Keratinocyte (primary cell): Measurements from ENCODE around the gene TRMT1. TPM values are rescaled to one million over a fixed set of nuclear protein-coding genes. Genes with fewer than 3 reads are reported as not detected.

ENCODE experiments used
- DNase-seq: peaks from one replicate; pipeline ENCODE4 v3.0.0-alpha.2; 2011; ENCODE audit warnings: low read depth, missing footprints, low spot score
- FAIRE-seq: peaks from 2 replicates; lab custom pipeline; 2011; peaks lifted over from hg19 to GRCh38; lab: Jason Lieb, UNC
- H2AFZ ChIP-seq: 2 replicates; pipeline ENCODE4 v1.6.0; 2012; ENCODE audit warnings: low read length, control low read depth, inconsistent platforms; ENCODE audit not compliant: control insufficient read depth
- H3K27ac ChIP-seq: 2 replicates; pipeline ENCODE4 v1.5.1; 2011; ENCODE audit warnings: low read length; ENCODE audit not compliant: control insufficient read depth, insufficient read depth
- H3K27me3 ChIP-seq: 3 replicates; pipeline ENCODE4 v1.6.0; 2011; ENCODE audit warnings: low read length; ENCODE audit not compliant: control insufficient read depth, insufficient read depth; ENCODE audit errors: extremely low read depth
- H3K36me3 ChIP-seq, 2 experiments: 2 replicates in 1 of 2; 3 replicates in 1 of 2; pipeline ENCODE4 v1.5.1; 2011; ENCODE audit warnings: low read length in 2 of 2, mild to moderate bottlenecking in 1 of 2; ENCODE audit not compliant: control insufficient read depth in 2 of 2, insufficient read depth in 2 of 2; ENCODE audit errors: extremely low read depth in 1 of 2
- H3K4me1 ChIP-seq: 3 replicates; pipeline ENCODE4 v1.5.1; 2011; ENCODE audit warnings: low read length; ENCODE audit not compliant: control insufficient read depth, insufficient read depth; ENCODE audit errors: extremely low read depth
- H3K4me2 ChIP-seq: 3 replicates; pipeline ENCODE4 v1.6.0; 2011; ENCODE audit warnings: low read depth, low read length; ENCODE audit not compliant: control insufficient read depth, insufficient read depth; ENCODE audit errors: extremely low read depth
- H3K4me3 ChIP-seq, 3 experiments: fragments of 200-600 bp in 1 of 3; sonication (generic) in 1 of 3; 2 replicates in 2 of 3; 3 replicates in 1 of 3; pipeline ENCODE4 v1.5.1; 2011 to 2016; ENCODE audit warnings: low read length in 3 of 3, mild to moderate bottlenecking in 3 of 3, control low read depth in 2 of 3, inconsistent platforms in 1 of 3, low read depth in 1 of 3, mixed read lengths in 1 of 3, mixed run types in 1 of 3, moderate library complexity in 1 of 3; ENCODE audit not compliant: control insufficient read depth in 2 of 3, insufficient read depth in 2 of 3; ENCODE audit errors: extremely low read depth in 1 of 3
- H3K79me2 ChIP-seq: 2 replicates; pipeline ENCODE4 v1.6.0; 2012; ENCODE audit warnings: low read length; ENCODE audit not compliant: control insufficient read depth, insufficient read depth
- H3K9ac ChIP-seq: 3 replicates; pipeline ENCODE4 v1.6.0; 2011; ENCODE audit warnings: low read length; ENCODE audit not compliant: control insufficient read depth, insufficient read depth; ENCODE audit errors: extremely low read depth
- H3K9me1 ChIP-seq: 3 replicates; pipeline ENCODE4 v1.6.0; 2011; ENCODE audit warnings: low read length; ENCODE audit not compliant: control insufficient read depth, insufficient read depth; ENCODE audit errors: extremely low read depth
- H3K9me3 ChIP-seq: 2 replicates; pipeline ENCODE4 v1.5.1; 2012; ENCODE audit warnings: low read depth, low read length; ENCODE audit not compliant: control insufficient read depth
- H4K20me1 ChIP-seq: 3 replicates; pipeline ENCODE4 v1.6.0; 2011; ENCODE audit warnings: low read length; ENCODE audit not compliant: control insufficient read depth, insufficient read depth; ENCODE audit errors: extremely low read depth
- CTCF ChIP-seq, 3 experiments: IDR thresholded peaks in 1 of 3; conservative IDR thresholded peaks in 1 of 3; optimal IDR thresholded peaks in 1 of 3; 2 replicates in 2 of 3; 3 replicates in 1 of 3; pipeline versions ENCODE3 to v1.5.1; 2011; ENCODE audit warnings: low read length in 3 of 3, mild to moderate bottlenecking in 3 of 3, moderate library complexity in 2 of 3, control low read depth in 1 of 3, inconsistent platforms in 1 of 3; ENCODE audit not compliant: insufficient read depth in 2 of 3; ENCODE audit errors: extremely low read depth in 1 of 3
- EZH2 ChIP-seq: IDR thresholded peaks from one replicate; pipeline ENCODE4 v1.6.1; 2012; ENCODE audit warnings: inconsistent platforms, mild to moderate bottlenecking, low read length, moderate library complexity
- dilution Hi-C: fragments of 300-500 bp; cut with MboI; formaldehyde crosslinking; loops from one replicate; pipeline ENCODE4 v1.7.0; 2020; ENCODE audit warnings: low sequenced_read_pairs; ENCODE audit not compliant: extremely low pct_ligation_motif_present
- polyA plus RNA-seq, 5 experiments: library from polyadenylated mRNA; depleted of rRNA in 3 of 5; stranded (reverse) in 3 of 5; stranded (forward) in 1 of 5; unstranded in 1 of 5; fragments of >200 nt; gene quantifications; 1 replicate in 1 of 5; 2 replicates in 3 of 5; 3 replicates in 1 of 5; pipeline versions ENCODE4 v1.2.1 to v1.2.3, GENCODE V29; 2011 to 2012; ENCODE audit warnings: missing spikeins in 2 of 5, low read depth in 1 of 5, low replicate concordance in 1 of 5

TRMT1 gene
- polyA plus RNA-seq, 1 donor (not counting 4 experiments of a cell fraction or from before 2014, with no cell fraction given): 30.9 TPM

GRCh38 chr19:13071444-13072187, 44.9 kb downstream of the TRMT1 start:
- dilution Hi-C loops: no loop called here
- no peaks in the 10 kb centered on the region for H3K27me3 ChIP-seq

GRCh38 chr19:13070425-13071140, 46.0 kb downstream of the TRMT1 start:
- FAIRE-seq (no peak), DNase-seq (no peak)
- Histone ChIP-seq H3K27me3 (no peaks in the 10 kb centered on the region), H3K9ac (no peak overlapping the region), H3K9me3 (no peaks in the 10 kb centered on the region), H2AFZ (no peak overlapping the region), H3K4me1 (no peaks in the 10 kb centered on the region), H3K79me2 (peaks cover 9% of the 10 kb centered on the region), H3K9me1 (no peaks in the 10 kb centered on the region), H3K27ac (no peak overlapping the region), H4K20me1 (no peaks in the 10 kb centered on the region), H3K36me3 (peaks cover 6 to 19% of the 10 kb centered on the region in 2 experiments), H3K4me3 (no peak overlapping the region), H3K4me2 (no peak overlapping the region)
- TF ChIP-seq CTCF (optimal IDR thresholded peaks at IDR 0.05 in 1 of 3, IDR thresholded peaks at IDR 0.05 in 1 of 3, conservative IDR thresholded peaks at IDR 0.05 in 1 of 3; ENCODE audit: extremely low read depth in 1 of 3, insufficient read depth in 2 of 3, low read length in 3 of 3): no peak
- no peak for TF ChIP-seq EZH2
- dilution Hi-C loops: no loop called here

More at GRCh38 chr19:13071444-13072187, 44.9 kb downstream of the TRMT1 start:
- Histone ChIP-seq H3K27ac (no peak overlapping the region), H3K36me3 (peaks cover 7 to 29% of the 10 kb centered on the region in 2 experiments), H4K20me1 (no peaks in the 10 kb centered on the region), H3K9me1 (no peaks in the 10 kb centered on the region), H3K9me3 (no peaks in the 10 kb centered on the region), H3K4me1 (no peaks in the 10 kb centered on the region), H3K4me3 (no peak overlapping the region), H3K79me2 (peaks cover 4% of the 10 kb centered on the region), H3K4me2 (no peak overlapping the region), H3K9ac (no peak overlapping the region), H2AFZ (no peak overlapping the region)
- FAIRE-seq (no peak), DNase-seq (no peak)
- TF ChIP-seq EZH2: no peak
- TF ChIP-seq CTCF (optimal IDR thresholded peaks at IDR 0.05 in 1 of 3, IDR thresholded peaks at IDR 0.05 in 1 of 3, conservative IDR thresholded peaks at IDR 0.05 in 1 of 3; ENCODE audit: extremely low read depth in 1 of 3, insufficient read depth in 2 of 3, low read length in 3 of 3): no peak
